A549 (cell line): Measurements from ENCODE around the gene PLIN4. TPM values are rescaled to one million over a fixed set of nuclear protein-coding genes. Genes with fewer than 3 reads are reported as not detected.
A peak's percentile ranks its signal among the peaks of the same experiment; 100 is the strongest.

Source experiments
- ATAC-seq, 2 experiments: fragments of 200-7000 bp in 1 of 2; fragments of >200 bp in 1 of 2; cut with Nextera tagmentation in 1 of 2; cut with Tn5 transposase in 1 of 2; 3 replicates each; pipeline versions ENCODE4 v1.8.0 to v1.9.1; 2018 to 2020; ENCODE audit warnings: mild to moderate bottlenecking in 1 of 2, moderate library complexity in 1 of 2
- CTCF ChIA-PET: fragments of 300-600 bp; sonication (Branson Sonifier 250); formaldehyde crosslinking; extraction: SDS; loops from one replicate; lab custom pipeline; 2021; ENCODE audit warnings: antibody characterized with exemption, inconsistent platforms; lab: Yijun Ruan, JAX
- POLR2A ChIA-PET: fragments of 350-600 bp; formaldehyde crosslinking; extraction: SDS; loops from one replicate; lab custom pipeline; 2021; ENCODE audit warnings: antibody characterized with exemption, inconsistent platforms; lab: Yijun Ruan, JAX
- DNase-seq, 2 experiments: peaks; one replicate each; pipeline versions ENCODE4 v3.0.0 to v3.0.0-alpha.2; 2011 to 2016; ENCODE audit warnings: low read depth in 1 of 2, low spot score in 1 of 2
- FAIRE-seq: peaks from 2 replicates; lab custom pipeline; 2011; peaks lifted over from hg19 to GRCh38; lab: Jason Lieb, UNC
- H3K27ac ChIP-seq, 2 experiments: fragments of >200 bp; sonication (Bioruptor Twin); formaldehyde crosslinking; 3 replicates each; pipeline ENCODE4 v1.5.1; 2016 to 2017
- H3K4me1 ChIP-seq: fragments of >200 bp; sonication (Bioruptor Twin); formaldehyde crosslinking; 3 replicates; pipeline ENCODE4 v1.6.1; 2016
- H3K4me2 ChIP-seq: fragments of >200 bp; sonication (Bioruptor Twin); formaldehyde crosslinking; 3 replicates; pipeline ENCODE4 v1.6.1; 2016
- H3K4me3 ChIP-seq: fragments of >200 bp; sonication (Bioruptor Twin); formaldehyde crosslinking; 3 replicates; pipeline ENCODE4 v1.5.1; 2016
- H3K9me3 ChIP-seq: fragments of >200 bp; sonication (Bioruptor Twin); formaldehyde crosslinking; 3 replicates; pipeline ENCODE4 v1.6.1; 2016
- BCL3 ChIP-seq: fragments of >200 bp; sonication (Bioruptor Twin); formaldehyde crosslinking; IDR thresholded peaks from 3 replicates; pipeline ENCODE4 v1.6.1; 2016
- CBX8 ChIP-seq: fragments of 200-600 bp; sonication (generic); IDR thresholded peaks from 2 replicates; pipeline ENCODE4 v1.6.1; 2016
- CEBPB ChIP-seq, 2 experiments: fragments of >200 bp in 1 of 2; sonication (Bioruptor Twin) in 1 of 2; formaldehyde crosslinking in 1 of 2; IDR thresholded peaks; 2 replicates each; pipeline ENCODE4 v1.6.1; 2012 to 2016
- CHD2 ChIP-seq: fragments of 150-350 bp; IDR thresholded peaks from 2 replicates; pipeline ENCODE4 v1.6.1; 2014; ENCODE audit warnings: low read length; ENCODE audit not compliant: partially characterized antibody
- EHF ChIP-seq: fragments of 250-450 bp; sonication (Bioruptor Pico); IDR thresholded peaks from 2 replicates; pipeline ENCODE4 v1.5.0; 2020; ENCODE audit warnings: mild to moderate bottlenecking
- FOSB ChIP-seq: fragments of 250-450 bp; sonication (Bioruptor Pico); IDR thresholded peaks from 2 replicates; pipeline ENCODE4 v1.5.0; 2020; ENCODE audit warnings: mild to moderate bottlenecking, moderate library complexity
- HDAC2 ChIP-seq: fragments of 200-600 bp; sonication (generic); IDR thresholded peaks from 2 replicates; pipeline ENCODE4 v1.6.1; 2016
- HOXB5 ChIP-seq: fragments of 250-450 bp; sonication (Bioruptor Pico); IDR thresholded peaks from 2 replicates; pipeline ENCODE4 v1.5.0; 2020; ENCODE audit warnings: mild to moderate bottlenecking, moderate library complexity
- JUN ChIP-seq, 2 experiments: fragments of >200 bp; sonication (Bioruptor Twin); formaldehyde crosslinking; IDR thresholded peaks; 2 replicates in 1 of 2; 3 replicates in 1 of 2; pipeline ENCODE4 v1.6.1; 2016 to 2017
- JUNB ChIP-seq: fragments of >200 bp; sonication (Bioruptor Twin); formaldehyde crosslinking; IDR thresholded peaks from 2 replicates; pipeline ENCODE4 v1.6.1; 2016
- KDM5A ChIP-seq: fragments of 200-600 bp; sonication (generic); IDR thresholded peaks from 2 replicates; pipeline ENCODE4 v1.6.1; 2016; ENCODE audit warnings: antibody characterized with exemption, mild to moderate bottlenecking
- MAFK ChIP-seq: fragments of 450-650 bp; IDR thresholded peaks from 2 replicates; pipeline ENCODE4 v1.6.1; 2014; ENCODE audit not compliant: partially characterized antibody
- MAZ ChIP-seq: fragments of 150-350 bp; IDR thresholded peaks from 2 replicates; pipeline ENCODE4 v1.6.1; 2014; ENCODE audit warnings: antibody characterized with exemption, low read depth, low read length, borderline replicate concordance
- MYC ChIP-seq: IDR thresholded peaks from 2 replicates; pipeline ENCODE4 v1.6.1; 2012; ENCODE audit warnings: mild to moderate bottlenecking, inconsistent platforms, low read length, improper control_type of control experiment, borderline replicate concordance
- NFE2L2 ChIP-seq: fragments of 150-350 bp; conservative IDR thresholded peaks from 2 replicates; pipeline ENCODE4 v1.6.1; 2014; ENCODE audit warnings: low read length
- NPAS2 ChIP-seq: fragments of 250-450 bp; sonication (Bioruptor Pico); IDR thresholded peaks from 2 replicates; pipeline ENCODE4 v1.8.0; 2022; ENCODE audit warnings: mild to moderate bottlenecking, moderate library complexity, borderline replicate concordance
- POLR2A ChIP-seq: IDR thresholded peaks from 2 replicates; pipeline ENCODE4 v1.6.1; 2012; ENCODE audit warnings: mild to moderate bottlenecking, low read length
- POLR2AphosphoS2 ChIP-seq: conservative IDR thresholded peaks from 2 replicates; pipeline ENCODE4 v1.6.1; 2012; ENCODE audit warnings: low read length, improper control_type of control experiment, inconsistent platforms
- RCOR1 ChIP-seq: fragments of 150-350 bp; IDR thresholded peaks from 2 replicates; pipeline ENCODE4 v1.6.1; 2014; ENCODE audit warnings: antibody characterized with exemption, low read length, low read depth
- RNF2 ChIP-seq: fragments of 200-600 bp; sonication (generic); IDR thresholded peaks from 2 replicates; pipeline ENCODE4 v1.6.1; 2016; ENCODE audit warnings: low read depth, mild to moderate bottlenecking, antibody characterized with exemption, moderate library complexity, borderline replicate concordance
- WGBS: methylation state at CpG from one replicate; pipeline ENCODE4 v1.1.6; 2017; ENCODE audit errors: missing lambda C conversion rate; 5-methylcytosine and 5-hydroxymethylcytosine counted together
- polyA plus RNA-seq, 4 experiments: library from polyadenylated mRNA; depleted of rRNA in 3 of 4; stranded (reverse); fragments of >200 nt; fragmentation: RNase III in 1 of 4; extraction: RNeasy Plus Mini Kit Qiagen cat#74134 plus additional on column Dnase treatment in 1 of 4; gene quantifications; 2 replicates in 3 of 4; 3 replicates in 1 of 4; pipeline ENCODE4 v1.2.3, GENCODE V29; 2011 to 2017
- TF ChIP-seq, protein P1 (sequence below): IDR thresholded peaks from 2 replicates; pipeline ENCODE4 v1.6.1; 2012; ENCODE audit warnings: low read depth, borderline replicate concordance
- TF ChIP-seq, protein P2 (sequence below): IDR thresholded peaks from 2 replicates; pipeline ENCODE4 v1.6.1; 2012
- TF ChIP-seq, protein P3 (sequence below): fragments of 250-450 bp; sonication (Bioruptor Pico); IDR thresholded peaks from 2 replicates; pipeline ENCODE4 v1.5.0; 2021; ENCODE audit warnings: mild to moderate bottlenecking, moderate library complexity, borderline replicate concordance

The PLIN4 gene
- polyA plus RNA-seq, 2 of the 4 experiments (the other 2 are of a cell fraction) = 0.04 to 0.23 TPM

GRCh38 chr19:4516939-4517300 lies 1.4 kb downstream of the PLIN4 start:
- no peak for TF ChIP-seq MAZ
- TF ChIP-seq JUNB = no peak
- TF ChIP-seq KDM5A = no peak
- no peak for TF ChIP-seq RNF2
- no peak for TF ChIP-seq BCL3
- TF ChIP-seq MYC = no peak
- no peak for TF ChIP-seq JUN (IDR thresholded peaks at IDR 0.05)
- TF ChIP-seq HOXB5 (CRISPR knock-in tag) = no peak
- no peak for TF ChIP-seq NFE2L2
- TF ChIP-seq POLR2A = no peak
- no peak for TF ChIP-seq HDAC2
- no peak for TF ChIP-seq CHD2
- no peak for TF ChIP-seq MAFK
- TF ChIP-seq POLR2AphosphoS2 = no peak
- TF ChIP-seq, protein P1, sequence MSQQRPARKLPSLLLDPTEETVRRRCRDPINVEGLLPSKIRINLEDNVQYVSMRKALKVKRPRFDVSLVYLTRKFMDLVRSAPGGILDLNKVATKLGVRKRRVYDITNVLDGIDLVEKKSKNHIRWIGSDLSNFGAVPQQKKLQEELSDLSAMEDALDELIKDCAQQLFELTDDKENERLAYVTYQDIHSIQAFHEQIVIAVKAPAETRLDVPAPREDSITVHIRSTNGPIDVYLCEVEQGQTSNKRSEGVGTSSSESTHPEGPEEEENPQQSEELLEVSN = no peak
- TF ChIP-seq FOSB = no peak
- TF ChIP-seq CBX8 = no peak
- TF ChIP-seq, protein P2, sequence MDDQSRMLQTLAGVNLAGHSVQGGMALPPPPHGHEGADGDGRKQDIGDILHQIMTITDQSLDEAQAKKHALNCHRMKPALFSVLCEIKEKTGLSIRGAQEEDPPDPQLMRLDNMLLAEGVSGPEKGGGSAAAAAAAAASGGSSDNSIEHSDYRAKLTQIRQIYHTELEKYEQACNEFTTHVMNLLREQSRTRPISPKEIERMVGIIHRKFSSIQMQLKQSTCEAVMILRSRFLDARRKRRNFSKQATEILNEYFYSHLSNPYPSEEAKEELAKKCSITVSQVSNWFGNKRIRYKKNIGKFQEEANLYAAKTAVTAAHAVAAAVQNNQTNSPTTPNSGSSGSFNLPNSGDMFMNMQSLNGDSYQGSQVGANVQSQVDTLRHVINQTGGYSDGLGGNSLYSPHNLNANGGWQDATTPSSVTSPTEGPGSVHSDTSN = no peak
- no peak for TF ChIP-seq RCOR1
- TF ChIP-seq, protein P3, sequence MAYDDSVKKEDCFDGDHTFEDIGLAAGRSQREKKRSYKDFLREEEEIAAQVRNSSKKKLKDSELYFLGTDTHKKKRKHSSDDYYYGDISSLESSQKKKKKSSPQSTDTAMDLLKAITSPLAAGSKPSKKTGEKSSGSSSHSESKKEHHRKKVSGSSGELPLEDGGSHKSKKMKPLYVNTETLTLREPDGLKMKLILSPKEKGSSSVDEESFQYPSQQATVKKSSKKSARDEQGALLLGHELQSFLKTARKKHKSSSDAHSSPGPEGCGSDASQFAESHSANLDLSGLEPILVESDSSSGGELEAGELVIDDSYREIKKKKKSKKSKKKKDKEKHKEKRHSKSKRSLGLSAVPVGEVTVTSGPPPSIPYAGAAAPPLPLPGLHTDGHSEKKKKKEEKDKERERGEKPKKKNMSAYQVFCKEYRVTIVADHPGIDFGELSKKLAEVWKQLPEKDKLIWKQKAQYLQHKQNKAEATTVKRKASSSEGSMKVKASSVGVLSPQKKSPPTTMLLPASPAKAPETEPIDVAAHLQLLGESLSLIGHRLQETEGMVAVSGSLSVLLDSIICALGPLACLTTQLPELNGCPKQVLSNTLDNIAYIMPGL = no peak
- ChIA-PET CTCF (interaction anchor here (1.0 to 2.6 kb wide), 3 partner anchors 8 to 120 kb away, joined by 4 to 12 read pairs (median 10); no protein-coding TSS in a partner anchor), POLR2A (no interaction called here)
- Histone ChIP-seq H3K4me3 (no peak overlapping the region), H3K9me3 (no peaks in the 10 kb centered on the region), H3K4me2 (peak overlapping the region; percentile 53), H3K4me1 (peaks cover 15% of the 10 kb centered on the region), H3K27ac (peak overlapping the region; percentile 40 to 82; a peak in 3 of 6 replicates)
- DNase-seq = no peak
- no peak for FAIRE-seq
- WGBS = 17% methylated on average over 3 of the region's 8 CpGs
- peak; percentile 19 to 37; a peak in 3 of 6 replicates for ATAC-seq

DNA sequence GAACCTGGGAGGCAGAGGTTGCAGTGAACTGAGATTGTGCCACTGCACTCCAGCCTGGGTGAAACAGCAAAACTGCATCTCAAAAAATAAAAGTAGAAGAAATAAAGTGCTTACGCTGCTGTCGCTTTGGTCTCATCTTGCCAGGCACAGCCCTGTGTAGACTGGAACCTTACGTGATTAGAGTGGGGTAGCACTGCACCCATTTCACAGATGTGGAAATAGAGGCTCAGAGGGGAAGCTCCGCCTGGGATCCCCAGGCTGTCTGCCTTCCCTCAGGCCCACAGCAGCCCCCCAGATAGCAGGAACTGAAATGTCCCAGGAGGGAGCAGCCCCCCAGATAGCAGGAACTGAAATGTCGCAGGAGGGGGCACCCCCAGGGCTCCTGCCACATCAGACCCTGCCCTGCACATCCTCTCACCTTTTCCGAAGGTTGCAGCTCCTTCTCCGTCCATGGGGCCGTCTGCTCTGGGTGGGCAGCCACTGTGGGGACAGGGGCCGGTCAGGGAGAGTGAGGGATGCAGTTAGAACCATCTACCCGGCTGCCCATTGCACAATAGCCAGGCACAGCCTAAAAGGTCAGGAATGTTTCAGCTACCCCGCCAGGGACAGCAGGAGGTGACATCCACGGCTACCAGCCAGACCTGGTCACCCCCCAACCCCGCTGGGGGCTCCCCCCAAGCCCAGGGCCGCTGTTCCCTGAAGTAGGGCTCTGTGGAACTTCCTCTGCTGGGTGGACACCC lies 1.9 kb downstream of the PLIN4 start:
- DNase-seq (no peak), ATAC-seq (peak in 1 of 2 experiments; percentile 18; a peak in 3 of 6 replicates), FAIRE-seq (no peak)
- peak overlapping the region; percentile 40 to 82; a peak in 3 of 6 replicates for H3K27ac ChIP-seq
- no peak overlapping the region for H3K4me3 ChIP-seq
- 79% methylated on average over 5 of the region's 14 CpGs for WGBS
- no peaks in the 10 kb centered on the region for H3K9me3 ChIP-seq
- peaks cover 10% of the 10 kb centered on the region for H3K4me1 ChIP-seq
- H3K4me2 ChIP-seq = peak overlapping the region; percentile 53
- ChIA-PET CTCF (interaction anchor here (1.0 to 2.6 kb wide), 3 partner anchors 8 to 120 kb away, joined by 4 to 12 read pairs (median 10); no protein-coding TSS in a partner anchor), POLR2A (no interaction called here)
- TF ChIP-seq CEBPB (IDR thresholded peaks at IDR 0.05) = peak in 1 of 2 experiments; percentile 54; a peak in 2 of 4 replicates
- TF ChIP-seq EHF = no peak
- TF ChIP-seq NPAS2 (CRISPR knock-in tag) = no peak
